ENCODE data around the gene MAML2.

- TF ChIP-seq POLR2A (IDR thresholded peaks at IDR 0.05): no peak
- TF ChIP-seq CTCF (IDR thresholded peaks at IDR 0.05): no peak
Observed at GRCh38 chr11:96186806-96187205, 156.2 kb downstream of the MAML2 start.
